HG03066 (cell line): Measurements from ENCODE around the gene PLCB1.

Experiments used
- ATAC-seq: cut with Tn5 transposase; IDR thresholded peaks from one replicate; pipeline ENCODE4 v1.9.1; 2021; ENCODE audit warnings: low read depth; ENCODE audit not compliant: unreplicated experiment

The PLCB1 gene

GRCh38 chr20:8471465-8471864 lies 339.4 kb downstream of the PLCB1 start:
- ATAC-seq, result no peak

- ATAC-seq, result no peak
Measured at GRCh38 chr20:8473459-8473858, 341.4 kb downstream of the PLCB1 start.

- ATAC-seq, result no peak
Measured at GRCh38 chr20:8474027-8474668, 342.1 kb downstream of the PLCB1 start.

GRCh38 chr20:8476021-8476420 lies 344.0 kb downstream of the PLCB1 start:
- no peak for ATAC-seq

- no peak for ATAC-seq
Measured at GRCh38 chr20:8480597-8480996, 348.5 kb downstream of the PLCB1 start.

GRCh38 chr20:8487696-8488095 lies 355.6 kb downstream of the PLCB1 start:
- ATAC-seq, result no peak

GRCh38 chr20:8489094-8489883 lies 357.2 kb downstream of the PLCB1 start:
- ATAC-seq, result no peak

GRCh38 chr20:8490076-8490830 lies 358.2 kb downstream of the PLCB1 start:
- ATAC-seq, result no peak

- no peak for ATAC-seq
Measured at GRCh38 chr20:8492173-8492572, 360.1 kb downstream of the PLCB1 start.

GRCh38 chr20:8498571-8498970 lies 366.5 kb downstream of the PLCB1 start:
- no peak for ATAC-seq

- ATAC-seq, result no peak
Measured at GRCh38 chr20:8504030-8504429, 372.0 kb downstream of the PLCB1 start.

- no peak for ATAC-seq
Measured at GRCh38 chr20:8505476-8506200, 373.6 kb downstream of the PLCB1 start.

- ATAC-seq, result no peak
Measured at GRCh38 chr20:8507231-8507630, 375.2 kb downstream of the PLCB1 start.

GRCh38 chr20:8509809-8510208 lies 377.7 kb downstream of the PLCB1 start:
- no peak for ATAC-seq

- ATAC-seq, result no peak
Measured at GRCh38 chr20:8510808-8511207, 378.7 kb downstream of the PLCB1 start.

GRCh38 chr20:8512003-8512402 lies 379.9 kb downstream of the PLCB1 start:
- no peak for ATAC-seq

- no peak for ATAC-seq
Measured at GRCh38 chr20:8515810-8516435, 383.9 kb downstream of the PLCB1 start.

- no peak for ATAC-seq
Measured at GRCh38 chr20:8518878-8519277, 386.8 kb downstream of the PLCB1 start.

GRCh38 chr20:8519887-8520286 lies 387.8 kb downstream of the PLCB1 start:
- no peak for ATAC-seq

GRCh38 chr20:8522168-8522567 lies 390.1 kb downstream of the PLCB1 start:
- no peak for ATAC-seq
